ENCODE measurements around the gene ENO2.

ENO2 gene

DNA sequence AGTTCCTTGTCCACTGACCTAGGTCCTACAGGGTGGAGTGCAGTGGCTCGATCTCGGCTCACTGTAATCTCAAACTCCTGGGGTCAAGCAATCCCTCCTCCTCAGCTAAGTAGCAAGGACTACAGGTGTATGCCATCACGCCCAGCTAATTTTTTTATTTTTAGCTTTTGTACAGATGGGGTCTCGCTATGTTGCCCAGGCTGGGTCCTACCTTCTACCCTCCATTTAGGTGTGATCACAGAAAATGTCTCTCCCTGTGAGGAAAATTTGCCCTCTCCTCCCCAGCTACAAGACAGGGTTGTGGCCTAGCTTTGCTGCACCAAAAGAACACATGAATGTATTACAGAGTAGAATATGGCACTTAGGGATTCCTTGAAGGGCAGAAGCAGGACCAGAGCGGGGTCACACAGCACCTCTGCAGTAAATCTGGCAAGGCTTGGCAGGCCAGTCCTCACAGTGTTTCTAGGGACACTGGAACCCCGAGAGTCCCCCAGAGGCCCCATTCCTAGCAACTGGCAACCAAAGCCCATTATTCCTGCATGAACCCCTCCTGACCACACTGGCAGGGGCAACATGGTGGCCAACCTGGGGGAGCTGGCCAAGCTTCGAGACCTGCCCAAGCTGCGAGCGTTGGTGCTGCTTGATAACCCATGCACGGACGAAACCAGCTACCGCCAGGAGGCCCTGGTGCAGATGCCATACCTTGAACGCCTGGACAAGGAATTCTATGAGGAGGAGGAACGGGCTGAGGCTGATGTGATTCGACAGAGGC is 2.0 kb upstream of the ENO2 start:
- no peak for DNase-seq (ENCODE audit: low read depth)

DNA sequence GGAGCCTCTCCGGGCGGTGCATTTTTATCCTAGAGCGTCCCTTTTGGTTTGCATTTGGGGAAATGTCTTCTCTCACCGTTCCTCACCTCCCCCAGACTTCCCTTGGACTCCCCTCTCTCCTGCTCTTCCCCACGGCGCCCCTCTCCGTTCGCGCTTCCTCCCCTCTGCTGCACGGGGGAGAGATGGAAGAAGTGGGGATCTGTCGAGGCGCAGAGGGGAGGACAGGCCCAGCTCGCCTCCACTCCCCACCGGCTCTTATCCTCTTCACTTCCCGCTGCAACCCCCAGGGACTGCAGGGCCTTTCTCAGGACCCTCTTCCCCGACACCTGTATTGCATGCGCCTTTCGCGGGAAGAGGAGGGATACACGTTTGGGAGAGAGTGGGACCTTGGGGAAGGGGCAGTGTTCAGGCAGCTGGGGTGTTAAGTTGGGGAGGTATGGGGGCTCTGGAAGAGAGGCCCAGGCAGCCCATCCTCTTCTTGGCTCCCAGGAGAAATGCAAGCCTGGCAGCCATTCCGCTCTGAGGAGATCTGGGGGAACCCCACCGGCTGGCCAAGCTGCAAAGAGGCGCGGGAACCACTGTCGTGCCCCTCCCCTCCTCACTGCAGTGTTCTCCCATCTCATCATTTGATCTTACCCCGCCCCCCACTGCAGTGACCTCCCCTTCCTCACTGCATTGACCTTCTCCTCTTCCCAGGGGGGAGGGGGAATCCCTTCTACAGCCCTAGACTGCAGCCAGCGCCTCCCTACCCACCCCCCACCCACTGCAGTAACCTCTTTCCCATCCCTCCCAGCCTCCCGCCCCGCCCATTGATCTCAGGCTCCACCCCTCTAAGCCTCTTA is 788 bp downstream of the ENO2 start:
- no peak for DNase-seq (ENCODE audit: low read depth)

DNA sequence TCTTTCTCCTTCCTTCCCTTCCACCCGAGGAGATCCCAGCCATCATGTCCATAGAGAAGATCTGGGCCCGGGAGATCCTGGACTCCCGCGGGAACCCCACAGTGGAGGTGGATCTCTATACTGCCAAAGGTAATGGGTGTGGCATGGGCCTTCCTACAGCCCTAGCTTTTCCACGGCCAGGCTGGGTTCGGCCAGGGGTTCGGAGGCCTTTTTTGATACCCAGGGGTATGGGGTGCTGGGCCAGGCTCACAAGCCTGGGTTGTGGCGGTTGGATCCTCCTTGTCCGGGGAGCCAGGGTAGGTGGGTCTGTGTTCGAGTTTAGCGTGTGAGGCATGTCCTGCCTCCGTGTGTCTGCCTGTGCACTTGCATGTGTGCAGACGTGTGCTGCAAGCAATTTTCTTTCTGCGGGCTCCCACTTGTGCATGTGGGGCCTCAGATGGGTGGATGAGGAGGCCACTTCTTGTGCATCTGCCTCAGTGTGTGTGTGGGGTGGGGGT is 1.5 kb downstream of the ENO2 start:
- no peak for DNase-seq (ENCODE audit: low read depth)

DNA sequence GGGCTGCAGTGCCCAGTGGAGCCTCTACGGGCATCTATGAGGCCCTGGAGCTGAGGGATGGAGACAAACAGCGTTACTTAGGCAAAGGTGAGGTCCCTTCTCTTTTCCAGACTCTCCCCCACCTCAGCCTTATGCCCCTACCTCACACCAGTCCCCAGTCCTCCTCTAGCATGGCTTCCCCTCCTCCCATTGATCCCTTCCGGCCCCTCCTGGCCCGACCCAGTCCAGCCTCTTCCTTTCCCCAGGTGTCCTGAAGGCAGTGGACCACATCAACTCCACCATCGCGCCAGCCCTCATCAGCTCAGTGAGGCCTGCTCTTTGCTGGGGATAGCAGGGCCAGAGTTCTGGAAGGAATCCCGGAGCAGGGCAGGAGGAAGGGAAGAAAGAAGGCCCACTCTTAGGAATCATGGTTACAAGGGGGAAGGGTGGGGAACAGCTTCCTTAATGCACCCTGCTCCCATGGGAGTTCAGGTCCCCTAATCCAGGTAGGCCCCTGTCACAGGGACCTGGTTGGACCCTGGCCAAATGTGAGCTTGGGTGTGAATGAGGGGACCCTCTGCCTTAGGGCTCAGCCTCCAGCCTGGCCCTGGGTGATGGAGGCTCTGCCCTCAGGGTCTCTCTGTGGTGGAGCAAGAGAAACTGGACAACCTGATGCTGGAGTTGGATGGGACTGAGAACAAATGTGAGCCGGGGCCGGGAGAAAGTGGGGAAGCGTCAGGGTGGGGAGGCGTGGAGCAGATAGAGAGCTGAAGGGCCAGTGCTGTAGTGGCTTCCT is 2.2 kb downstream of the ENO2 start:
- DNase-seq (ENCODE audit: low read depth) = no peak

DNA sequence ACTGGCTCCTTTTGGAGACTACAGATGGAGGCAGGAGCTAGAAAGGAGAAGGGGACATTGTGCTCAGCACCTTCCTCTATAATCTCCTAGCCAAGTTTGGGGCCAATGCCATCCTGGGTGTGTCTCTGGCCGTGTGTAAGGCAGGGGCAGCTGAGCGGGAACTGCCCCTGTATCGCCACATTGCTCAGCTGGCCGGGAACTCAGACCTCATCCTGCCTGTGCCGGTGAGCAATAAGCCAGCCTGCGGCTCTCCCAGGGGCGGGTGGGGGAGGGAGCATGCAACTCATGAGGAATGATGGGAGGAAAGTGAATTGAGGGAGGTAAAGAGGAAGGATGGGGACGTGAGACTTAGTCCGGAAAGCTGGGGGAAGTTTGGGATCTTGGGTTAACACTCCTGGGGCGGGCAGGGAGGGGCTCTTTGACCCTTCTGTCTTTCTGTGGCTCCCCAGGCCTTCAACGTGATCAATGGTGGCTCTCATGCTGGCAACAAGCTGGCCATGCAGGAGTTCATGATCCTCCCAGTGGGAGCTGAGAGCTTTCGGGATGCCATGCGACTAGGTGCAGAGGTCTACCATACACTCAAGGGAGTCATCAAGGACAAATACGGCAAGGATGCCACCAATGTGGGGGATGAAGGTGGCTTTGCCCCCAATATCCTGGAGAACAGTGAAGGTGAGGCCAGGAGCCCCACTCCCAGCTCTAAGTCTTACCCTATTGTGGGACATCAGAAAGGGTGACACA is 3.3 kb downstream of the ENO2 start:
- no peak for DNase-seq (ENCODE audit: low read depth)

DNA sequence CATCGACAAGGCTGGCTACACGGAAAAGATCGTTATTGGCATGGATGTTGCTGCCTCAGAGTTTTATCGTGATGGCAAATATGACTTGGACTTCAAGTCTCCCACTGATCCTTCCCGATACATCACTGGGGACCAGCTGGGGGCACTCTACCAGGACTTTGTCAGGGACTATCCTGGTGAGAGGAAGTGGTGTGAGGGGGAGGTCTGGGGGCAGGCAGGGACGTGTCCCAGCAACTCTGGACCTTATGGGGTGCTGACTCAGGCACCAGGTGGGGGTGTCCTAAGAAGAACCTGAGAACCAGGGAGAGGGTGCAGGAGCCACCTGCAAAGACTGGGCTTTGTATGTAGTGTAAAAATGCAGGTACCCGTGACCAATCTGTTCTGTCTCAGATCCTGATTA is 5.2 kb downstream of the ENO2 start:
- no peak for DNase-seq (ENCODE audit: low read depth)

DNA sequence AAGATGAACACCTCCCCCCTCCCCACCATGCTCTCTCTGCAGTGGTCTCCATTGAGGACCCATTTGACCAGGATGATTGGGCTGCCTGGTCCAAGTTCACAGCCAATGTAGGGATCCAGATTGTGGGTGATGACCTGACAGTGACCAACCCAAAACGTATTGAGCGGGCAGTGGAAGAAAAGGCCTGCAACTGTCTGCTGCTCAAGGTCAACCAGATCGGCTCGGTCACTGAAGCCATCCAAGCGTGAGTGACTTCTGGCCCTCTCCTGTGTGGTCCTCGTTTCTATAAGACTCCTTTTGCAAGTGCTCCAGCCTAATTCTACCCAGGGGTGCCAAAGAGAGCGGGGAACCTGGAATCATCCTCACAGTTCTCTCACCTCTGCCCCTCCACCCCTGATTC is 7.2 kb downstream of the ENO2 start:
- no peak for DNase-seq (ENCODE audit: low read depth)

DNA sequence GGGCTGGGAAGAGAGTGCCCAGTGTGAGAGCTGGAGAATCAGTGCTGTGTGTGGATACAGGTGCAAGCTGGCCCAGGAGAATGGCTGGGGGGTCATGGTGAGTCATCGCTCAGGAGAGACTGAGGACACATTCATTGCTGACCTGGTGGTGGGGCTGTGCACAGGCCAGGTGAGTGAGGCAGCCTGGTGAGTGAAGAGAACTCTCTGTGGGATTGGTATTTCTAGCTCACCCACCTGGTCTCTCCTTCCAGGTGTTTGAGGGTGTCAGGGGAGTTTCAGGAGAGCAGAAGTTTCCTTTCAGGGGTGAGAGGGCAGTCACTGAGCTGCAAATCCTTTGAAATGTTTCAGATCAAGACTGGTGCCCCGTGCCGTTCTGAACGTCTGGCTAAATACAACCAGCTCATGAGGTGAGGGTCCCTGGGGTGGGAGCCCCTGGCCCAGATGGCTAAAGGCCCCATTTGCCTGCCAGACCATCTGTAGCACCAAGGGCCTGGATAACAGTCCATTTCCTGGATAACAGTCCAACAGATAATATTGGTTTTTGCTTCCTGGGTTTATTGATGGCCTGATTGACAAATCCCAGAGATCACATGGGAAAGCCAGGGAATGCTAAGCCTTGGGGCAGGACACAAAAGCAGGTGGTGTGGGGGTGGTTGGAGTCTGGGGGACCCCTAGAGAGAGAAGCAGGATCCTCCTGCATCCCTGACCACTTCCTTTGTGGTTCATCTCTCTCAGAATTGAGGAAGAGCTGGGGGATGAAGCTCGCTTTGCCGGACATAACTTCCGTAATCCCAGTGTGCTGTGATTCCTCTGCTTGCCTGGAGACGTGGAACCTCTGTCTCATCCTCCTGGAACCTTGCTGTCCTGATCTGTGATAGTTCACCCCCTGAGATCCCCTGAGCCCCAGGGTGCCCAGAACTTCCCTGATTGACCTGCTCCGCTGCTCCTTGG is 7.9 kb downstream of the ENO2 start:
- no peak for DNase-seq (ENCODE audit: low read depth)

DNA sequence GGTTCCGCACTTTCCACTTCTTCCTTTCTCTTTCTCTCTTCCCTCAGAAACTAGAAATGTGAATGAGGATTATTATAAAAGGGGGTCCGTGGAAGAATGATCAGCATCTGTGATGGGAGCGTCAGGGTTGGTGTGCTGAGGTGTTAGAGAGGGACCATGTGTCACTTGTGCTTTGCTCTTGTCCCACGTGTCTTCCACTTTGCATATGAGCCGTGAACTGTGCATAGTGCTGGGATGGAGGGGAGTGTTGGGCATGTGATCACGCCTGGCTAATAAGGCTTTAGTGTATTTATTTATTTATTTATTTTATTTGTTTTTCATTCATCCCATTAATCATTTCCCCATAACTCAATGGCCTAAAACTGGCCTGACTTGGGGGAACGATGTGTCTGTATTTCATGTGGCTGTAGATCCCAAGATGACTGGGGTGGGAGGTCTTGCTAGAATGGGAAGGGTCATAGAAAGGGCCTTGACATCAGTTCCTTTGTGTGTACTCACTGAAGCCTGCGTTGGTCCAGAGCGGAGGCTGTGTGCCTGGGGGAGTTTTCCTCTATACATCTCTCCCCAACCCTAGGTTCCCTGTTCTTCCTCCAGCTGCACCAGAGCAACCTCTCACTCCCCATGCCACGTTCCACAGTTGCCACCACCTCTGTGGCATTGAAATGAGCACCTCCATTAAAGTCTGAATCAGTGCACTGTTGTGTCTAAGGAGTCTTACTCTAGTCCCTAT is 8.8 kb downstream of the ENO2 start:
- no peak for DNase-seq (ENCODE audit: low read depth)

DNA sequence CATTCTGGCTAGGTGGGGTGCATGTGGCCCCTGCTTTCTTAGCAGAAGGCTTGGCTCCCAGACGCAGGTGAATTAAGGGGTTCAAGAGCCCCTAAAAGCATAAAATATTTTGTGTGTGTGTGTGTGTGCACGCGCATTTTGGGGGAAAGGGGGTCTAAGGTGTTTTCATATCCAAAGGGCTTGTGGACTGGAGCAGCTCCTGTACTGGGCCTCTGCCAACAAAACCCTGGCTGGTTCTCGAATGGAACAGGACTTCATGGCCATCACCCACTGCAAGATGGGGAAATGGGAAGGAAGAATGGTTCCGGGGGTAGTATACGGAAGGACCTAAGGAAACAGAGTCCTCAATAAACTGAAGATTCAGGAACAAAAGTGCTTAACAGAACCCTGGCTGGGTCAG is 9.5 kb downstream of the ENO2 start:
- DNase-seq (ENCODE audit: low read depth) = no peak

DNA sequence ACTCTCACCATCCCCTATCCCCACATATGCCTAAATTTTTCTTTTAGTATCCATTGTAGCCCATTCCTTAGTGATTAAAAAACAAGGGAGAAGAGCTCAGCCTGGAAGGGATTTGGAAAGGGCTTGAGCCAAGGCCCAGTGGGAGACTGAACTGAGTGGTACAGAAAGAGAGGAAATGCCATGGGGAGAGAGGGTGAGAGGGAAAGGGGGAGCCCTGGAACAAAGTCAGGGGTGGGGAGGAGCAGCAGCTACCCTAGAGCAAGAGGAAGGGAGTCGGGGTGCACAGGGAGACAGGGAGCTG is 10.8 kb downstream of the ENO2 start:
- no peak for DNase-seq (ENCODE audit: low read depth)

DNA sequence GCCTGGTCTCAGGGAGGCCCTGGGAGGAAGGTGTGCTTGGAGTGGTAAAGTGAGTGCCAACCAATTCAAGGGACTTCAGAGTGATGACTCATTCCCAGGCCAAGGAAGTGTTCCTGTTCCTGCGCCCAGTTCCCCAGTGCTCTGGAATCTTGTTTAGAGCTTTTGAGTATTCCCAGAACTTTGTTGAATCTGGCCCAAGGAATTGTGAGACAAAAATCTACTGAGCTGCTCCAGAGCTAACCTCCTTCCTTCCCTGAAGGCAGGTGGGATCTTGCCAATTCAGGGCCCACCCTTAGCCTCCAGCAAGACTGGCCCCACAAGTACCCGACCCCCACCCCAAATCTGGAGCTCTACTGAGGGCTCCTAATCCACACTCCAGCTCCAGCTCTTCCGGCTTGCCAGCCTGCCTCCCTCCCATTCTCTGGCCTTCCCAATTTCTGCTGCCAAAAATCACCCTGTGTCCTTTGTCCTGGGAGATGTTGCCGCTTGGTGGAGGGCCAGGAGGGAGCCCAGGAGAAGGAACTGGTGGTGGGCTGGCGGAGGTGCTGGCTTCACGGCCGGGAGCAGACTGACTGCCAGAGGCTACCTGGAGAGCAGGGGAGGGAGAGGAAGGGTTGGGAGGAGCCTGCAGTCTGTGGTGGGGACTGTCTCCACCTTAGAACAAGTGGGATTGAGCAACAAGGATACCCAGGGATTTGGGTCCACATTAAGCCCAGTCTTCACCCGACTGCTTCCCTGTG is 11.3 kb downstream of the ENO2 start:
- no peak for DNase-seq (ENCODE audit: low read depth)

DNA sequence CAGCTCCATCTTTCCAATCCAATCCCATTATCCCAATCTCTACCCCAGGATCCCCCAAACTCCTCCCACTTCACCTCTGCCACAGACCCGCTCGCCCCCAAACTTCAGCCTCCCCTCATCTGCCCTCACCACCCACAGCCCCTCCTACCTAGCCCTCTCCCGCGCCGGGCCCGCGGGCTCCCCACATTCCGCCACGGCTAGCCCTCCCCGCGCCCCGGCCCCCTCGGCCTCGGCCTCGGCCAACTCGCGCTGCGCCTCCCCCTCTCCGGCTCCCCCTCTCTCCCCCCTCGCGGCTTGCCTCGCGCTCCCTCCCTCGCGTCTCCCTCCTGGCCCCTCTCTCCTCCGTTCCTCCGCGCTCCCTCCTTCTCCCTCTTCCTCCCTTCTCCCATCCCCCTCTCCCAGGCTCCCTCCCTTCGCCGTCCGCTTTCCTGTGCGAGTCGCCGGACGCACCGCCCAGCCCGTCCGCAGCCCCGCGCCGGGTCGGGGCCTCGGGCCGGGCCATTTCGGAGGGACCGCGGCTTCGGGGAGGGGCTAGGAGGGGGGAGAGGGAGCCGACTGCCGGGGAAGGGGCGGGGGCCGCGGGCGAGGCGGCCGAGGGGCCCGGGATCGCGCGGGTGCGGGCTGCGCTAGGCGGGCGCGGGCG is 13.1 kb downstream of the ENO2 start, which contains the start of gene ATN1:
Gene ATN1, plus strand, starts transcription at position 581 of the 643 bp plus-strand sequence. CDS start 6,043 bp downstream, outside the sequence.
- DNase-seq (ENCODE audit: low read depth) = no peak

DNA sequence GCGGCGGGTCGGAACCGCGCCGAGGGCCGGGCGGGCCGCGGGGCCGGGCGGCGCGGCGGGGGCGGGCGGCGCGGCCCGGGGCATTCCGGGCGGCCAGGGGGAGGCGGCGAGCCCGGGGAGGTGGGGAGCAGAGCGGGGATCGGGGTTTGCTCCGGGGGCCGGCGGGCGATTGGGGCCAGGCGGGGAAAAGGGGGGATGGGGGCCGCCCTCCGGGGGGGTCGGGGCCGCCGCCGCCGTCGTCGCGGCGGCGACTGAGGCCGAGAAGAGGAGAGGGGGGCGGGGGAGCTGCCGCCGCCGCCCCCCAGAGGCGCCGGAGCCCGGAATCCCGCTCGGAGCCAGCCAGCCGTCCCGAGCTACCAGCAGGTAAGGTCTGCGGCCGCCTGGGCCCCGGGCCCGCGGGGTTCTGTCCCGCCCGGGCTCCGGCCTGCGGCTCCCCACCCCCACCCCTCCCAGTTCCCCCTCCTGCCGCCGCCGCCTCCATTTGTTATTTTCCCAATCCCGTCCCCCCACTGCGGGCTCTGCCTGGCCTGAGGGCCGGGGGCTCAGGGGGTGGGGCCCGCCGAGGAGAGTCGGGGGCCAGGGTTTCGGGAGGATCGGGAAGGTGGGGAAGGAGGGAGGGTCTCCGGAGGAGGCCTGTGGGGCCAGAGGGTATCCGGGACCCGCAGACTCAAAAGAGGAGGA is 13.8 kb downstream of the ENO2 start:
- no peak for DNase-seq (ENCODE audit: low read depth)

DNA sequence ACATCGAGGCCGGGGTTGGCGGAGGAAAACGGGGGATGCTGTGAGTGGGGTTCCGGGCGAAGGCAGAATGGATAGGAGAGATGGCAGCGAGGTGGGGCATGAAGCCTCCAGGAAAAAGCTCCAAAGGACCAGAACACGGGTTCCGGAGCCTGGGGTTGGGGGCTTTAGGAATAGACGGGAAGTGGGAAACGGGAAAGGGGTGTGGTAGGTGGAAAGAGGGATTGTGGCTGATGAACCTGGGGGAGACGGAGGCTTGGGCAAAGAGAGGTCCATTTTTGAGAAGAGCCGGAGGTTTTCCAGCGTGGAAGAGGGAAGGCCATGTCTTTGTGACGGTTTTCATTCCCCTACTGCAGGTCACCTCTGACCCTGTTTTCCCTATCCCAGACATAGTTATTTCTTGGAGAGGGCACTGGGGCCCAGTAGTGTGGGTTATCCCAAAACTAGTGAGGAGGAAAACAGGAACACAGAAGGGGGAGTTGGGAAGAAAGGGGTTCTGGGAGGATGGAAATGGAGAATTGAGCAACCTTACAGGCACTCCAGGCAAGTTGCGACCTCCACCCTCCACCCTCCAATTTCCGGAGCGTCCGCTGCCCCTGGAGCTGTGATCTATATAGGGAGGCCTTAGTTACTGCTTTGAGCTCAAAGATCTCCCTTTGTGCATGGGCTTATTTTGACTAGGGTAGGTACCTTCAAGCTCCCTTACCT is 14.5 kb downstream of the ENO2 start:
- DNase-seq (ENCODE audit: low read depth) = no peak

DNA sequence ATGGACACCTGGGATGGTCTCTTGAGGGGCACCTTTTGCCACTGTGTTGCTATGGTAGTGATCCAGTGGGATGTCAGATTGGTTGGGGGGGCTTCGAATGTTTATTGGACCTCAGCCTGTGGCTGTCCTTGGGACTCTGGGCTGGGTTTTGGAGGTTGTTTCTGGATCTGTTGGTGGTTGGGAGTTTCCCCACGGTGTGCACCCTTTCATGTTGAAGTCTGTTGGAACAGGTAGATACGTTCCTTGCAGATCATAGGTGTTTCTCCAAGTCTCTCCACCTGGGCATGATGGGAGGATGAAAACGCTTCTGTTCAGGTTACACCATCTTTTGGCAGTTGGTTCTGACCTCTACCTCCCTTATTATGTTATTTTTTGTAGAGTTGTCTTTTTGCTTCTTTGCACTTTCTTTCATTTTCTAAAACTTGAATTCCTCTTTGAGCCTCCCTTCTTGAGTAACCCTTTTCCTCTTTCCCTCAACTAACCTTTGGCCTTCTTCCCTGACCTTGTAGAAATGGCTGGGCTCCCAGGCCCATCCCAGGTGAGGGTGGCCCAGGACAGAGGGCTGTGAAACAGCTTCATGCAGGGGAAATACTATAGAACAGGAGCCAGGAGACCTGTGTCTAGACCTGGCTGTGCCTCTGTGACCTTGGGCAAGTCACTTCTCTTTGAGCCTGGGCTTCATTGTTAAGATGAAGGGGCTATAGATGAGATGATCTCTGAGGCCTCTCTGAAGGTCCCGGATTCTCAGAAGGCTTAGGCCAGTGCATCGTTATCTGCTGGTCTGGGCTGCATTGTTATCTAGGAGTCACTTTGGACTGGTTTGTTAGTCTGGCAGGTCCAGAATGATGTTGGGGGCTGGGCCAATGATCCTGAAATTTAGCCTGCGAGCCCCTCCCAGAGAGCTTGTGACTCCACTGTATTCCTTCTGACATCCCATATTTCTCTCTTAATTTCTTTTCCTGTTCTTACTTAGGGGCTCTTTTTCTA is 15.4 kb downstream of the ENO2 start:
- no peak for DNase-seq (ENCODE audit: low read depth)

Data from stimulated activated CD4-positive, alpha-beta T cell treated with anti-CD3 and anti-CD28 coated beads, Interleukin-2, amount 100 ng/mL, for 4 hours (primary cell).